Neuronal stem cell (in vitro differentiated cells): ENCODE measurements around the gene ARRDC2.
A peak's percentile ranks its signal among the peaks of the same experiment; 100 is the strongest.
"Not testable (repeated sequence)": the region's sequence is repeated elsewhere in the genome, so short reads cannot be mapped to it uniquely, and the experiment has no call there.

Source experiments
- DNase-seq: peaks from one replicate; pipeline ENCODE4 v3.0.0-alpha.2; 2013; ENCODE audit warnings: low spot score
- H2AFZ ChIP-seq: one replicate; pipeline ENCODE4 v1.6.1; 2013; ENCODE audit warnings: mild to moderate bottlenecking, low read length, inconsistent platforms
- H2AK5ac ChIP-seq: 2 replicates; pipeline ENCODE4 v1.6.1; 2013; ENCODE audit warnings: low read depth, mild to moderate bottlenecking, inconsistent platforms, low read length, moderate library complexity, mixed read lengths
- H2BK120ac ChIP-seq: 2 replicates; pipeline ENCODE4 v1.6.1; 2013; ENCODE audit warnings: low read depth, mild to moderate bottlenecking, inconsistent platforms, low read length, moderate library complexity, mixed read lengths
- H2BK12ac ChIP-seq: one replicate; pipeline ENCODE4 v1.6.1; 2013; ENCODE audit warnings: low read length, inconsistent platforms
- H2BK15ac ChIP-seq: 2 replicates; pipeline ENCODE4 v1.6.1; 2013; ENCODE audit warnings: mild to moderate bottlenecking, low read length, inconsistent platforms, mixed read lengths
- H2BK5ac ChIP-seq: one replicate; pipeline ENCODE4 v1.6.1; 2013; ENCODE audit warnings: inconsistent platforms, mild to moderate bottlenecking, low read length, moderate library complexity
- H3K14ac ChIP-seq: one replicate; pipeline ENCODE4 v1.6.1; 2013; ENCODE audit warnings: low read length, inconsistent platforms
- H3K18ac ChIP-seq: 2 replicates; pipeline ENCODE4 v1.6.1; 2013; ENCODE audit warnings: low read length, inconsistent platforms
- H3K23ac ChIP-seq: 2 replicates; pipeline ENCODE4 v1.6.1; 2013; ENCODE audit warnings: low read depth, mild to moderate bottlenecking, mixed read lengths, low read length, inconsistent platforms; ENCODE audit not compliant: poor library complexity
- H3K27ac ChIP-seq: replicated peaks from 3 replicates; pipeline ENCODE4 v1.5.1; 2013; ENCODE audit warnings: low read length, inconsistent platforms
- H3K27me3 ChIP-seq, 3 experiments: 2 replicates each; pipeline ENCODE4 v1.6.1; 2013; ENCODE audit warnings: low read length in 3 of 3, mild to moderate bottlenecking in 2 of 3, inconsistent platforms in 1 of 3, low read depth in 1 of 3, mixed read lengths in 1 of 3, moderate library complexity in 1 of 3; ENCODE audit not compliant: control insufficient read depth in 3 of 3, insufficient read depth in 3 of 3
- H3K36me3 ChIP-seq, 2 donors: replicated peaks in 1 of 2; 2 replicates each; pipeline ENCODE4 v1.6.1; 2013; ENCODE audit warnings: low read length in 2 of 2; ENCODE audit not compliant: control insufficient read depth in 2 of 2, insufficient read depth in 2 of 2
- H3K4ac ChIP-seq: 2 replicates; pipeline ENCODE4 v1.6.1; 2013; ENCODE audit warnings: inconsistent platforms, mild to moderate bottlenecking, low read length, moderate library complexity
- H3K4me1 ChIP-seq, 2 donors: 1 replicate in 1 of 2; 2 replicates in 1 of 2; pipeline ENCODE4 v1.6.1; 2013; ENCODE audit warnings: low read length in 2 of 2, low read depth in 1 of 2; ENCODE audit not compliant: control insufficient read depth in 2 of 2, insufficient read depth in 1 of 2
- H3K4me2 ChIP-seq: one replicate; pipeline ENCODE4 v1.6.1; 2013; ENCODE audit warnings: mild to moderate bottlenecking, low read length, inconsistent platforms; ENCODE audit not compliant: insufficient read depth, poor library complexity, severe bottlenecking
- H3K4me3 ChIP-seq, 2 donors: 2 replicates each; pipeline ENCODE4 v1.5.1; 2013; ENCODE audit warnings: low read length in 2 of 2, mild to moderate bottlenecking in 2 of 2, inconsistent platforms in 1 of 2, moderate library complexity in 1 of 2
- H3K79me1 ChIP-seq: one replicate; pipeline ENCODE4 v1.6.1; 2013; ENCODE audit warnings: low read depth, mild to moderate bottlenecking, inconsistent platforms, low read length, moderate library complexity
- H3K9ac ChIP-seq: one replicate; pipeline ENCODE4 v1.6.1; 2013; ENCODE audit warnings: mild to moderate bottlenecking, low read depth, low read length, inconsistent platforms; ENCODE audit not compliant: poor library complexity
- H3K9me3 ChIP-seq, 2 donors: replicated peaks in 1 of 2; 2 replicates each; pipeline versions ENCODE3 to v1.6.1; 2013; ENCODE audit warnings: low read length in 2 of 2, mild to moderate bottlenecking in 2 of 2, inconsistent platforms in 1 of 2, low read depth in 1 of 2, mixed read lengths in 1 of 2, moderate library complexity in 1 of 2; ENCODE audit not compliant: control insufficient read depth in 2 of 2, insufficient read depth in 1 of 2
- H4K8ac ChIP-seq: one replicate; pipeline ENCODE4 v1.6.1; 2013; ENCODE audit warnings: low read depth, mild to moderate bottlenecking, inconsistent platforms, low read length, moderate library complexity
- H4K91ac ChIP-seq: one replicate; pipeline ENCODE4 v1.6.1; 2013; ENCODE audit warnings: low read length, low read depth, mild to moderate bottlenecking, inconsistent platforms; ENCODE audit not compliant: poor library complexity
- WGBS, 2 donors: extraction: QIAGEN DNeasy Blood & Tissue Kit; methylation state at CpG; one replicate each; pipeline ENCODE4 v1.1.7; 2013; ENCODE audit warnings: missing lambda C conversion rate in 2 of 2, mixed read lengths in 1 of 2; ENCODE audit not compliant: insufficient read length in 2 of 2, insufficient replicate concordance in 1 of 2; ENCODE audit errors: extremely low coverage in 2 of 2; 5-methylcytosine and 5-hydroxymethylcytosine counted together

ARRDC2 gene

DNA sequence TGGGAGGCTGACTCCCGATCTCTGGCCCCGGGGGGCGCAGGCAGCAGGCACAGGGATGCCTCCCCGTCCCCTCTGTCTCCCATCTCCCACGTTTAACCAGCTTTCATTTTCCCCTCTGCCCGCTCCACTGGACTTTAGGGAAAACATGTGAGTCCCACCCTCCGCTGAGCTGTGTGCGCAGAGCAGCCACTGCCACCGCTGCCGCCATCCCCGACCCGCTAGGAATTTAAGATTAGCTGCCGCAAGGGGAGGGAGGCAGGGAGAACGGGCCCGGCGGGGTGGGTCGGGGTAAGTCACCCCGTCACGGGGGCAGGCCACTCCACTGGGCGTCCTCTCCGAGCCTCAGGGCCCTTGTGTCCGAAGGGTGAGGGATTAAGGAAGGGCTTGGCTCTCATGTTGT lies 25.5 kb upstream of the ARRDC2 start:
- H3K4me2 ChIP-seq = no peak overlapping the region

GRCh38 chr19:17985037-17985818 lies 22.7 kb upstream of the ARRDC2 start:
- no peak overlapping the region for H2BK12ac ChIP-seq
- no peak overlapping the region for H3K27ac ChIP-seq
- H3K79me1 ChIP-seq = no peaks in the 10 kb centered on the region
- H3K9ac ChIP-seq = peak overlapping the region; percentile 9
- no peak overlapping the region for H4K8ac ChIP-seq
- no peak overlapping the region for H4K91ac ChIP-seq
- no peak overlapping the region for H3K4me2 ChIP-seq
- H3K23ac ChIP-seq = peak overlapping the region; percentile 69
- no peaks in the 10 kb centered on the region for H3K4me1 ChIP-seq
- H3K4ac ChIP-seq = no peak overlapping the region
- H2AFZ ChIP-seq = no peak overlapping the region
- H2AK5ac ChIP-seq = no peak overlapping the region
- peak overlapping the region; percentile 53 for H2BK5ac ChIP-seq
- no peak for DNase-seq
- no CpG with 5 or more reads among the region's 17 CpGs for WGBS, 2 donors
- H3K14ac ChIP-seq = no peak overlapping the region
- H3K4me3 ChIP-seq = no peak overlapping the region
- H3K27me3 ChIP-seq = no peaks in the 10 kb centered on the region
- H3K36me3 ChIP-seq = peaks cover 0 to 10% of the 10 kb centered on the region in 2 donors
- H3K9me3 ChIP-seq = no peaks in the 10 kb centered on the region
- H2BK15ac ChIP-seq = peak overlapping the region; percentile 3
- H2BK120ac ChIP-seq = no peak overlapping the region
- no peak overlapping the region for H3K18ac ChIP-seq

More for the DNA sequence above, 25.5 kb upstream of the ARRDC2 start:
- Histone ChIP-seq H3K4ac (no peak overlapping the region), H3K4me1 (no peaks in the 10 kb centered on the region), H4K91ac (no peak overlapping the region), H3K4me3 (no peak overlapping the region), H3K36me3 (no peaks in the 10 kb centered on the region), H3K79me1 (no peaks in the 10 kb centered on the region), H2AFZ (no peak overlapping the region), H2BK12ac (no peak overlapping the region), H3K9ac (no peak overlapping the region), H2BK5ac (no peak overlapping the region), H3K18ac (peak overlapping the region; percentile 57), H2AK5ac (no peak overlapping the region), H3K27ac (no peak overlapping the region), H3K9me3 (no peaks in the 10 kb centered on the region), H2BK15ac (no peak overlapping the region), H3K23ac (no peak overlapping the region), H2BK120ac (no peak overlapping the region), H4K8ac (no peak overlapping the region), H3K14ac (peak overlapping the region; percentile 82), H3K27me3 (no peaks in the 10 kb centered on the region)
- DNase-seq = no peak
- no CpG with 5 or more reads among the region's 22 CpGs for WGBS, 2 donors

DNA sequence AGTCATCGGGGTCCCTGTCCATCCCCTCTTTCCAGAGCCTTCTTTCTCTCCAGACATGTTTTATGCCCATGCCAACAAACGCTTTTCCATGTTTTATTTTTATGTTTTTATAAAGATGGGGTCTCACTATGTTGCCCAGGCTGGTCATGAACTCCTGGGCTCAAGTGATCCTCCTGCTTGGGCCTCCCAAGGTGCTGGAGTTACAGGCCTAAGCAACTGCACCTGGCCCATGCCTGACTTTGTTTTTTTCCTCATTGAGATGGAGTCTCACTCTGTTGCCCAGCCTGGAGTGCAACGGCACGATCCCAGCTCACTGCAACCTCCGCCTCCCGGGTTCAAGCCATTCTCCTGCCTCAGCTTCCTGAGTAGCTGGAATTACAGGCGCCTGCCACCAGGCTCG lies 21.4 kb upstream of the ARRDC2 start:
- not testable (repeated sequence) for H2BK120ac ChIP-seq, H3K23ac ChIP-seq, H3K4me3 ChIP-seq, H3K4me1 ChIP-seq, H3K79me1 ChIP-seq, H3K14ac ChIP-seq, H3K4ac ChIP-seq, H3K4me2 ChIP-seq, H2BK12ac ChIP-seq, H3K27me3 ChIP-seq, H3K27ac ChIP-seq, H2BK15ac ChIP-seq, H3K18ac ChIP-seq, H2BK5ac ChIP-seq, DNase-seq, H2AK5ac ChIP-seq, H2AFZ ChIP-seq, H4K8ac ChIP-seq, H3K9me3 ChIP-seq, H3K9ac ChIP-seq, H4K91ac ChIP-seq
- no CpG with 5 or more reads among the region's 8 CpGs for WGBS, 2 donors
- peaks cover 0 to 10% of the 10 kb centered on the region in 2 donors for H3K36me3 ChIP-seq

DNA sequence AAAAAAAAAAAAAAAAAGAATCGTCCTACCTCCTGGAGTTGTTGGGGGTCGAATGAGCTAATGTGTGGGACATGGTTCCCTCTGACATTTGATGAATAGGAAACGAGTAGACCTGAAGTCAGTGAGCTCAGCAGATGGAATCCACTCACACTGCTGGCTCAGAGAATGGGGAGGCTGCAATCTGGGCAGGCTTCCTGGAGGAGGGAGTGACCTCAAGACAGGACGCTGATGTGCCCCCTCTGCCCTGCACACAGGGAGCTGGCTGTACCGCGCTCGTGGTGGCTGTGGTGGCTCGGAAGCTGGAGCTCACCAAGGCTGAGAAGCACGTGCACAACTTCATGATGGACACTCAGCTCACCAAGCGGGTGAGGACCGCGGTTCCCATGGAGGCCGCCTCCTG lies 19.8 kb upstream of the ARRDC2 start:
- no peak overlapping the region for H3K23ac ChIP-seq
- H2BK5ac ChIP-seq = peak overlapping the region; percentile 53
- no peak overlapping the region for H2AFZ ChIP-seq
- no peak overlapping the region for H4K8ac ChIP-seq
- peak overlapping the region; percentile 63 for H2BK12ac ChIP-seq
- H3K79me1 ChIP-seq = no peaks in the 10 kb centered on the region
- no peak overlapping the region for H3K4me2 ChIP-seq
- no peak for DNase-seq
- H2BK120ac ChIP-seq = no peak overlapping the region
- H2AK5ac ChIP-seq = no peak overlapping the region
- H3K9ac ChIP-seq = no peak overlapping the region
- H3K27ac ChIP-seq = no peak overlapping the region
- H3K18ac ChIP-seq = peak overlapping the region; percentile 38
- H4K91ac ChIP-seq = no peak overlapping the region
- whole genome bisulfite sequencing, 2 donors = no CpG with 5 or more reads among the region's 13 CpGs
- H3K27me3 ChIP-seq = no peaks in the 10 kb centered on the region
- peaks cover 0 to 10% of the 10 kb centered on the region in 2 donors for H3K36me3 ChIP-seq
- H3K4ac ChIP-seq = peak overlapping the region; percentile 76
- H3K14ac ChIP-seq = peak overlapping the region; percentile 71
- peak overlapping the region in 1 of 2 donors; percentile 7 for H3K4me3 ChIP-seq
- peak overlapping the region; percentile 58 for H2BK15ac ChIP-seq
- no peaks in the 10 kb centered on the region for H3K9me3 ChIP-seq
- no peaks in the 10 kb centered on the region for H3K4me1 ChIP-seq
